GM12865 (cell line): ENCODE measurements around the gene KRT2.

Experiments used
- DNase-seq: peaks from one replicate; pipeline ENCODE4 v3.0.0; 2010; ENCODE audit warnings: low read depth
- H3K4me3 ChIP-seq: 2 replicates; pipeline ENCODE4 v1.5.1; 2011; ENCODE audit warnings: mild to moderate bottlenecking, low read depth, low read length, control low read depth
- TF ChIP-seq, protein P1 (sequence below): IDR thresholded peaks from 2 replicates; pipeline ENCODE4 v1.5.1; 2011; ENCODE audit warnings: low read length, control low read depth, low read depth, inconsistent platforms; ENCODE audit not compliant: insufficient read depth; ENCODE audit errors: missing control alignments

The KRT2 gene

DNA sequence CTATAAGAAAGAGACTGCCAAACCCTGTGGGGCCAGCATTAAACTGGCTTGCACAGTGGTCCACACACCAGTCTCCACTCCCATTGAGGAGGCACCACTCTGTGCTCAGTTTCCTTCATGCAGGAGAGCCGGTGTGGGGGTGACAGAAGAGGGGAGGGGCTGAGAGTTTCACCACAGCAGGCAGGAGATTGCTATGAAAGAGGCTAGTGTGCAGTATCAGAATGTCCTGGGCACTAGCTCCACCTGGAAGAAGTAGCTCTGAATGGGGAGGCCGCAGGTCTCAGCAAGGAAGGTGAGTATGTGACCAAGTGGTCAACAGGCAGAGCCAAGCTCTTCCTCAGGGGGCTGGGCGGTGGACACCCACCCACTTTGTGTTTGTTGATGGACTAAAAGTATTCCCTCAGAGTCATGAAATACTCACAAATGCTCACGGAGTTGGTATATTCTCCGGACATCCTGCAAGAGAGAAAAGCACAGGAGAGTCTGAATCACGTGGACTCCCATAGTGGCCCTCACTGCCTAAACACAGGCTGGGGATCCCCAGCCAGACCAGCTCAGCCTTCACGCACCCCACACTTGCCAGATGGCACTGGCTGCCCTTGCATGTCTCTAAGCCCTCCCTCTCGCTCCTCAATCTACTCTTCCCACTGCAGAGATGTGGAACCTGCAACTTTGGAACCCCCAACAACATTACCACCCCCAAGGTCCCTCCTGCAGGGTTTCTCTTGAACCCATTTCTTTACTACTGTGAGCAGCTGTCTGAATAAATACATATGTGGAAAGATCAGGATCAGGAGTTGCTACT lies 43.0 kb downstream of the KRT2 start:
- TF ChIP-seq, protein P1, sequence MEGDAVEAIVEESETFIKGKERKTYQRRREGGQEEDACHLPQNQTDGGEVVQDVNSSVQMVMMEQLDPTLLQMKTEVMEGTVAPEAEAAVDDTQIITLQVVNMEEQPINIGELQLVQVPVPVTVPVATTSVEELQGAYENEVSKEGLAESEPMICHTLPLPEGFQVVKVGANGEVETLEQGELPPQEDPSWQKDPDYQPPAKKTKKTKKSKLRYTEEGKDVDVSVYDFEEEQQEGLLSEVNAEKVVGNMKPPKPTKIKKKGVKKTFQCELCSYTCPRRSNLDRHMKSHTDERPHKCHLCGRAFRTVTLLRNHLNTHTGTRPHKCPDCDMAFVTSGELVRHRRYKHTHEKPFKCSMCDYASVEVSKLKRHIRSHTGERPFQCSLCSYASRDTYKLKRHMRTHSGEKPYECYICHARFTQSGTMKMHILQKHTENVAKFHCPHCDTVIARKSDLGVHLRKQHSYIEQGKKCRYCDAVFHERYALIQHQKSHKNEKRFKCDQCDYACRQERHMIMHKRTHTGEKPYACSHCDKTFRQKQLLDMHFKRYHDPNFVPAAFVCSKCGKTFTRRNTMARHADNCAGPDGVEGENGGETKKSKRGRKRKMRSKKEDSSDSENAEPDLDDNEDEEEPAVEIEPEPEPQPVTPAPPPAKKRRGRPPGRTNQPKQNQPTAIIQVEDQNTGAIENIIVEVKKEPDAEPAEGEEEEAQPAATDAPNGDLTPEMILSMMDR, result no peak
- no peak for DNase-seq
- no peak overlapping the region for H3K4me3 ChIP-seq

DNA sequence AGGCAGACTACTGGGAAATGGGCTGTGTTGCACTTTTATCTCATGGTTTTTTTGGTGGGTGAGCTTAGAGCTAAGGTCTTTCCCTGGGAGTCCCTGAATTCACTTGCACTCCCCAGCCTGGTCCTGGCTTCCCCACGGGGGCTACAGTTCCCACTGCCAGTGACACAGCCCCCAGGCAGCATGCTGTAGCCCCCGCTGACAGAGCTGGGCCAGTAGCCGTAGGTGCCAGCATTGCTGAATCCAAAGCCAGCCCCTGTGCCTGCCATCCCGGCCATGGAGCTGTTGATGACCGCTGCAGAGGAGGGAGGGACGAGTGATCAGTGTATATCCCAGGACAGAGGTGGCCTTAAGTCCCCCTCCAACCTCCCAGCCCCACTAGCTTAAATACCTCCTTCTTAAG lies 43.9 kb downstream of the KRT2 start:
- no peak overlapping the region for H3K4me3 ChIP-seq
- TF ChIP-seq, protein P1, result no peak
- DNase-seq, result no peak

DNA sequence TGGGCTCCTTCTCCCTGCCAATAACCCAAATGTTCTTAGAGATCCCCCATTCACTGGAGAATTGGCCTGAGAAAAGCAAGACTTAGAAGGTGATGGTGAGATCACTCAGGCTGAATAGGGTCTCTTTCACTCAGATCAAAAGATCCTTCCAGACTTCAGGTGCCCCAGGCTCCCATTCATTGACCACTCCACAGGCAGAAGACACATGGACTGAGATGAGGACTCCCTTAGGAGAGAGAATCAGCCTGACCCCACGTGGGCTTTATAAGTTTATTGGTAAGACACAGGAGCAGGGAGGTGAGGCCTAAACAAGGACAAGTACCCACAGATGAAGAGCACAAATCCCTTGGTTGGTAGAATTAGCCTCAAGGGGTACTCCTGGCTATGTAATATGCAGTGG lies 44.7 kb downstream of the KRT2 start:
- DNase-seq, result no peak
- H3K4me3 ChIP-seq, result no peak overlapping the region
- TF ChIP-seq, protein P1, result no peak

DNA sequence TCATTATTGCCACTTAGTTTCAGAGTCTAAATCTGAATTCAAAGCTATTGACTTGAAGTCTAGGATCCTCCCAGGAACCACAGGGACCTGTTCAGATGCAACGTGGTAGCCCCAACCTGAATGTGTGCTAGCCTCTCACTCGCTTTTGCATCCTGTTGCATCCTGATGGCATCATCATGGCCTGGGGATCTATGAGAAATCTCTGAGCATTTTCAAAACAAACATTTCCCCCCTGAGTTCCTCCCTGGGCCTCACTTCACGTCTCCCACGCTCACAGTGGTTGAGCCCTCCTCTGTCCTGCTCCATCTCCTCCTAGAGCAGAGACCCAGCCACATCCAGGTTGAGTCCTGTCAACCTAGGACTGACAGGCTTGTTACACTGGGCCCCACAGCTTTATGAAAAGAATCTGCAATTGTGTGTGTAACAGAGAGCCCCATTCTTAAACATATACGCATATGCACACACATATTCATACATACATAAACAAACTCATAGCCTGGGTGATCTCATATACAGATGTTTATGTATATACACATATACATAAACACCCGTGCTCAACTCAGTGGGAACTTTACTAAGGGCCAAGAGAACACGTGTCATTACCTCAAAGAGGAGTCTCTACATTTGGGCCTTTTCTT lies 45.3 kb downstream of the KRT2 start:
- no peak for DNase-seq
- TF ChIP-seq, protein P1, result no peak
- no peak overlapping the region for H3K4me3 ChIP-seq

DNA sequence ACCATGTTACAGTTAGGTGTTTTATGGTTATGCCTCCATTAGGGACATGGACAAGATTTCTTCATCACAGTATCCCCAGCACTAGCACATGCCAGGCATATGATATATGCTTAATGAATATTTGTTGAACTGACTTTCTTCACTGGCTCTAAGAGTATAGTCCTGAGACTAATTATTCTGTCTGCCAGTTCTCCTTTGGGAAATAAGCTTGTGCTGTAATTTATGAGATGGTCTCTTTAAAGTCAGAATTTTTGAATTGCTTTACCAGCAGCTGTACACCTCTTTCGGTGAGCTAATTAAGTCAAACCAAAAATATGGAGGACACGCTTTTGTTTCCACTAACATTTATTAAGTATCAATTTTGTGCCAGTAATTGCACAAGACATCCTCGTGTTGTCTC lies 45.9 kb downstream of the KRT2 start:
- TF ChIP-seq, protein P1, result no peak
- no peak overlapping the region for H3K4me3 ChIP-seq
- DNase-seq, result no peak

DNA sequence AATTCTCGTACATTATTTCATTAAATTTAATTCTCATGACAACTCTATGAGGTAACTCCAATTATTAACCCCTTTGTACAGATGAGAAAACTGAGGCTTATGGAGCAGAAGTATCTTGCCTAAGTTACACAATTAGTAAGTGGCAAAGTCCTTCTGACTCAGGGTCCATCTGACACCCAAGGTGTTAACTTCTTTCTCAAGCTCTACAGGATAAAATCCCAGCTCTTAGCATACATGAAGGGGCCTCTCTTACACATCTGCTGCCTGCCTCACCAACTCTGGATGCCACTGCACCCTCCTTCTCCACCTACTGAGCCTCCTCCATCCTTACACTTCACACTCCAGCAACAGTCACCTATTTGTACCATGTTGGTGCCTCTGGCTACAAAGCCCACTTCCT lies 46.5 kb downstream of the KRT2 start:
- no peak for DNase-seq
- TF ChIP-seq, protein P1, result no peak
- H3K4me3 ChIP-seq, result no peak overlapping the region
